ENCODE data around the gene UPF1.

DNA sequence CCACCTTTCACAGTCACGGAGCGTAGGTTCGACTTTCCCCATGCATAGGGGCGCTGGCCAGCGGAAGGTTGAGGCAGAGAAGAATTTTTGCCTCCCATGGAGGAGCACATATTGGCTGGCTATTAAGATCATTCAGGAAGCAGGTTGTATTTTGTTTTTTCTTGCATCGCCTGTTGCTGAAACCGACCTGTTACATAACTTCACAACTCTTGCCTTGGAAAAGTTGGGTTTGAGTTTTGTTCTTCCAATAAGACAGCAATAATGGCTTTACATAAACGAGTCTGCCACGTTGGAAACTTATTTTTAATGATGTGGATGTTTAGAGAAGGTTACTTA is 1.4 kb downstream of the UPF1 start:
- TF ChIP-seq POLR2AphosphoS5 (IDR thresholded peaks at IDR 0.05; ENCODE audit: low read depth, low read length) (no peak), POLR2A (IDR thresholded peaks at IDR 0.05; ENCODE audit: low read depth, low read length) (no peak), TAF1 (IDR thresholded peaks at IDR 0.05; ENCODE audit: borderline replicate concordance, low read depth, low read length) (no peak)
